ENCODE measurements around the gene ZFAND4.

Gene ZFAND4

DNA sequence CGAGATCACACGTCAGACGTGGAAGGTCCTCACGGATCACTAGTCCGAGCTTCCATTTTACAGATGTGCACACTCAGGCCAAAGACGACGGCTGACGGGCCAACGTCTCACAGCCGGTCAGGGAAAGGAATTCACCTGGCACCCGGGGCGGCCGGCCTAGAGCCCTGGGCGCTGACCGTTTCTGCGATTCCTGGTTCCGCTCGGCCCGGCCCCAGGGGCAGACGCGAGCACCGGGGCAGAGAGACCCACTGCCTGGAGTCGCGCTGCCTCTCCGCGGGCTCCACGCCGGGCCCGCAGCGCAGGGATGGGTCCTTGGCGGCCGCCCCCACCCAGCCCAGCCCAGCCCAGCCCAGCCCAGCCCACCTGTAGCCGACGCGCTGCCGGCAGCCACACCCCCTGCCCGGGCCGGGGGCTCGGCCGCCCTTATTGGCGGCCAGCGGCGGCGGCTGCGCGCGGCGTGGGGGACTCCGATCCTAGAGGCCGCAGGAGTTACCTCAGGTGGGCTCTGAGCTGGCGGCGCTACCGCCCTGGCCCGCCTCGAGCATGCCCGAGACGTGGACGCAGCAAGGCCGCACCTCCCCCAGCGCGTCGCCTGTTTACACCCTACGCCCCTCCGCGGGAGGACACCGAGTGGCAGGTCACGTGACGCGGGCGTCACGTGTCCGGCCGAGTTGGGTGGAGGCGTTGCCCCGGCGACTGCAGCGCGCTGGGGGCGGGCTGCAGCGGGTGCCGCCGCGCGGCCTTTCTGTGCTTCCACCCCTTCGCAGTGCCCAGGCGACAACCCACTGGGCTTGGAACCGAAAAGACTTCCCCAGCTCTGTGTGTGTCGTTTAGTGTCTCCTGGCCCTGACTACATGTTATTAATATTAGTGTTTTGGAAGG is 78.1 kb downstream of the ZFAND4 start (continued):
- TF ChIP-seq, protein P1, sequence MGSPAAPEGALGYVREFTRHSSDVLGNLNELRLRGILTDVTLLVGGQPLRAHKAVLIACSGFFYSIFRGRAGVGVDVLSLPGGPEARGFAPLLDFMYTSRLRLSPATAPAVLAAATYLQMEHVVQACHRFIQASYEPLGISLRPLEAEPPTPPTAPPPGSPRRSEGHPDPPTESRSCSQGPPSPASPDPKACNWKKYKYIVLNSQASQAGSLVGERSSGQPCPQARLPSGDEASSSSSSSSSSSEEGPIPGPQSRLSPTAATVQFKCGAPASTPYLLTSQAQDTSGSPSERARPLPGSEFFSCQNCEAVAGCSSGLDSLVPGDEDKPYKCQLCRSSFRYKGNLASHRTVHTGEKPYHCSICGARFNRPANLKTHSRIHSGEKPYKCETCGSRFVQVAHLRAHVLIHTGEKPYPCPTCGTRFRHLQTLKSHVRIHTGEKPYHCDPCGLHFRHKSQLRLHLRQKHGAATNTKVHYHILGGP (tag by site-specific recombination; IDR thresholded peaks at IDR 0.05) = no peak
- TF ChIP-seq MYNN (tag by site-specific recombination; IDR thresholded peaks at IDR 0.05; ENCODE audit: borderline replicate concordance) (0 out of 2 replicates have a peak, but pooled peaks have one; percentile 28), ZNF274 (IDR thresholded peaks at IDR 0.05; ENCODE audit: low read length) (no peak), ZNF274 (tag by site-specific recombination; IDR thresholded peaks at IDR 0.05; ENCODE audit: borderline replicate concordance) (no peak), ZNF138 (tag by site-specific recombination; IDR thresholded peaks at IDR 0.05; ENCODE audit: borderline replicate concordance) (no peak), ZNF585B (tag by site-specific recombination; IDR thresholded peaks at IDR 0.05) (no peak), ZNF19 (tag by site-specific recombination; IDR thresholded peaks at IDR 0.05; ENCODE audit: low read depth) (no peak), OSR2 (tag by site-specific recombination; IDR thresholded peaks at IDR 0.05) (peak; percentile 9; the same call in 1 of the 2 replicates), KLF16 (tag by site-specific recombination; IDR thresholded peaks at IDR 0.05) (peak; percentile 99), ZBTB1 (tag by site-specific recombination; IDR thresholded peaks at IDR 0.05) (no peak), SP7 (tag by site-specific recombination; IDR thresholded peaks at IDR 0.05) (peak; percentile 80), ZNF747 (tag by site-specific recombination; IDR thresholded peaks at IDR 0.05) (no peak), ZNF558 (tag by site-specific recombination; IDR thresholded peaks at IDR 0.05) (no peak), ZNF600 (tag by site-specific recombination; IDR thresholded peaks at IDR 0.05) (no peak), ZNF555 (tag by site-specific recombination; conservative IDR thresholded peaks at IDR 0.05) (no peak), ZNF473 (tag by site-specific recombination; IDR thresholded peaks at IDR 0.05) (no peak), MZF1 (tag by site-specific recombination; IDR thresholded peaks at IDR 0.05; ENCODE audit: borderline replicate concordance) (no peak), TCF7L2 (IDR thresholded peaks at IDR 0.05; ENCODE audit: borderline replicate concordance, low read depth, low read length) (no peak), ZNF529 (tag by site-specific recombination; IDR thresholded peaks at IDR 0.05; ENCODE audit: insufficient replicate concordance) (no peak), OVOL3 (tag by site-specific recombination; IDR thresholded peaks at IDR 0.05) (peak; percentile 65; the same call in 1 of the 2 replicates), ZNF10 (tag by site-specific recombination; IDR thresholded peaks at IDR 0.05) (peak; percentile 57; the same call in 1 of the 2 replicates), ZNF830 (tag by site-specific recombination; IDR thresholded peaks at IDR 0.05; ENCODE audit: low read depth) (no peak), ZNF112 (tag by site-specific recombination; IDR thresholded peaks at IDR 0.05) (no peak), ZNF701 (tag by site-specific recombination; IDR thresholded peaks at IDR 0.05) (no peak), ZNF654 (tag by site-specific recombination; IDR thresholded peaks at IDR 0.05; ENCODE audit: low read depth) (no peak), KLF1 (tag by site-specific recombination; IDR thresholded peaks at IDR 0.05) (peak; percentile 94)
- TF ChIP-seq, protein P2, sequence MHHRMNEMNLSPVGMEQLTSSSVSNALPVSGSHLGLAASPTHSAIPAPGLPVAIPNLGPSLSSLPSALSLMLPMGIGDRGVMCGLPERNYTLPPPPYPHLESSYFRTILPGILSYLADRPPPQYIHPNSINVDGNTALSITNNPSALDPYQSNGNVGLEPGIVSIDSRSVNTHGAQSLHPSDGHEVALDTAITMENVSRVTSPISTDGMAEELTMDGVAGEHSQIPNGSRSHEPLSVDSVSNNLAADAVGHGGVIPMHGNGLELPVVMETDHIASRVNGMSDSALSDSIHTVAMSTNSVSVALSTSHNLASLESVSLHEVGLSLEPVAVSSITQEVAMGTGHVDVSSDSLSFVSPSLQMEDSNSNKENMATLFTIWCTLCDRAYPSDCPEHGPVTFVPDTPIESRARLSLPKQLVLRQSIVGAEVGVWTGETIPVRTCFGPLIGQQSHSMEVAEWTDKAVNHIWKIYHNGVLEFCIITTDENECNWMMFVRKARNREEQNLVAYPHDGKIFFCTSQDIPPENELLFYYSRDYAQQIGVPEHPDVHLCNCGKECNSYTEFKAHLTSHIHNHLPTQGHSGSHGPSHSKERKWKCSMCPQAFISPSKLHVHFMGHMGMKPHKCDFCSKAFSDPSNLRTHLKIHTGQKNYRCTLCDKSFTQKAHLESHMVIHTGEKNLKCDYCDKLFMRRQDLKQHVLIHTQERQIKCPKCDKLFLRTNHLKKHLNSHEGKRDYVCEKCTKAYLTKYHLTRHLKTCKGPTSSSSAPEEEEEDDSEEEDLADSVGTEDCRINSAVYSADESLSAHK (tag by site-specific recombination; IDR thresholded peaks at IDR 0.05) = peak; percentile 24; the same call in 1 of the 2 replicates
- TF ChIP-seq, protein P3, sequence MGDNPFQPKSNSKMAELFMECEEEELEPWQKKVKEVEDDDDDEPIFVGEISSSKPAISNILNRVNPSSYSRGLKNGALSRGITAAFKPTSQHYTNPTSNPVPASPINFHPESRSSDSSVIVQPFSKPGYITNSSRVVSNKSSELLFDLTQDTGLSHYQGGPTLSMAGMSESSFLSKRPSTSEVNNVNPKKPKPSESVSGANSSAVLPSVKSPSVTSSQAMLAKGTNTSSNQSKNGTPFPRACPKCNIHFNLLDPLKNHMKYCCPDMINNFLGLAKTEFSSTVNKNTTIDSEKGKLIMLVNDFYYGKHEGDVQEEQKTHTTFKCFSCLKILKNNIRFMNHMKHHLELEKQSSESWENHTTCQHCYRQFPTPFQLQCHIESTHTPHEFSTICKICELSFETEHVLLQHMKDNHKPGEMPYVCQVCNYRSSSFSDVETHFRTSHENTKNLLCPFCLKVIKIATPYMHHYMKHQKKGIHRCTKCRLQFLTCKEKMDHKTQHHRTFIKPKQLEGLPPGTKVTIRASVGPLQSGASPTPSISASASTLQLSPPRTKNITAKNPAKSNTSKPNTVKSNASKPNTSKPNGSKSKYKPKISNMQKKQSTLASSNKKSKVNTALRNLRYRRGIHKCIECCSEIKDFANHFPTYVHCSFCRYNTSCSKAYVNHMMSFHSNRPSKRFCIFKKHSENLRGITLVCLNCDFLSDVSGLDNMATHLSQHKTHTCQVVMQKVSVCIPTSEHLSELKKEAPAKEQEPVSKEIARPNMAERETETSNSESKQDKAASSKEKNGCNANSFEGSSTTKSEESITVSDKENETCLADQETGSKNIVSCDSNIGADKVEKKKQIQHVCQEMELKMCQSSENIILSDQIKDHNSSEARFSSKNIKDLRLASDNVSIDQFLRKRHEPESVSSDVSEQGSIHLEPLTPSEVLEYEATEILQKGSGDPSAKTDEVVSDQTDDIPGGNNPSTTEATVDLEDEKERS (tag by site-specific recombination; IDR thresholded peaks at IDR 0.05) = no peak
- TF ChIP-seq, protein P4, sequence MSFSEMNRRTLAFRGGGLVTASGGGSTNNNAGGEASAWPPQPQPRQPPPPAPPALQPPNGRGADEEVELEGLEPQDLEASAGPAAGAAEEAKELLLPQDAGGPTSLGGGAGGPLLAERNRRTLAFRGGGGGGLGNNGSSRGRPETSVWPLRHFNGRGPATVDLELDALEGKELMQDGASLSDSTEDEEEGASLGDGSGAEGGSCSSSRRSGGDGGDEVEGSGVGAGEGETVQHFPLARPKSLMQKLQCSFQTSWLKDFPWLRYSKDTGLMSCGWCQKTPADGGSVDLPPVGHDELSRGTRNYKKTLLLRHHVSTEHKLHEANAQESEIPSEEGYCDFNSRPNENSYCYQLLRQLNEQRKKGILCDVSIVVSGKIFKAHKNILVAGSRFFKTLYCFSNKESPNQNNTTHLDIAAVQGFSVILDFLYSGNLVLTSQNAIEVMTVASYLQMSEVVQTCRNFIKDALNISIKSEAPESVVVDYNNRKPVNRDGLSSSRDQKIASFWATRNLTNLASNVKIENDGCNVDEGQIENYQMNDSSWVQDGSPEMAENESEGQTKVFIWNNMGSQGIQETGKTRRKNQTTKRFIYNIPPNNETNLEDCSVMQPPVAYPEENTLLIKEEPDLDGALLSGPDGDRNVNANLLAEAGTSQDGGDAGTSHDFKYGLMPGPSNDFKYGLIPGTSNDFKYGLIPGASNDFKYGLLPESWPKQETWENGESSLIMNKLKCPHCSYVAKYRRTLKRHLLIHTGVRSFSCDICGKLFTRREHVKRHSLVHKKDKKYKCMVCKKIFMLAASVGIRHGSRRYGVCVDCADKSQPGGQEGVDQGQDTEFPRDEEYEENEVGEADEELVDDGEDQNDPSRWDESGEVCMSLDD (tag by site-specific recombination; IDR thresholded peaks at IDR 0.05) = no peak
- TF ChIP-seq, protein P5, sequence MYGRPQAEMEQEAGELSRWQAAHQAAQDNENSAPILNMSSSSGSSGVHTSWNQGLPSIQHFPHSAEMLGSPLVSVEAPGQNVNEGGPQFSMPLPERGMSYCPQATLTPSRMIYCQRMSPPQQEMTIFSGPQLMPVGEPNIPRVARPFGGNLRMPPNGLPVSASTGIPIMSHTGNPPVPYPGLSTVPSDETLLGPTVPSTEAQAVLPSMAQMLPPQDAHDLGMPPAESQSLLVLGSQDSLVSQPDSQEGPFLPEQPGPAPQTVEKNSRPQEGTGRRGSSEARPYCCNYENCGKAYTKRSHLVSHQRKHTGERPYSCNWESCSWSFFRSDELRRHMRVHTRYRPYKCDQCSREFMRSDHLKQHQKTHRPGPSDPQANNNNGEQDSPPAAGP (tag by site-specific recombination; IDR thresholded peaks at IDR 0.05) = peak; percentile 87

Data from HEK293 (cell line).